Sigmoid colon (tissue), 7 donors: ENCODE results near the gene CD99L2. TPM values are rescaled to one million over a fixed set of nuclear protein-coding genes. Genes with fewer than 3 reads are reported as not detected.

Source experiments
- DNase-seq: peaks from one replicate; pipeline ENCODE4 v3.0.0-alpha.2; 2019
- H3K27ac ChIP-seq, 4 donors: fragments of 200-600 bp; sonication (generic); one replicate each; pipeline ENCODE4 v1.5.1; 2016 to 2019; ENCODE audit warnings: mild to moderate bottlenecking in 1 of 4
- H3K27me3 ChIP-seq, 3 donors: fragments of 200-600 bp; sonication (generic); one replicate each; pipeline ENCODE4 v1.5.1; 2019; ENCODE audit warnings: mild to moderate bottlenecking in 1 of 3
- H3K36me3 ChIP-seq, 4 donors: fragments of 200-600 bp; sonication (generic); one replicate each; pipeline ENCODE4 v1.5.1; 2016 to 2019
- H3K4me1 ChIP-seq, 4 donors: fragments of 200-600 bp; sonication (generic); one replicate each; pipeline ENCODE4 v1.5.1; 2017 to 2019
- H3K4me3 ChIP-seq, 4 donors: fragments of 200-600 bp; sonication (generic); one replicate each; pipeline ENCODE4 v1.5.1; 2017 to 2019; ENCODE audit warnings: mild to moderate bottlenecking in 2 of 4, moderate library complexity in 1 of 4
- H3K9me3 ChIP-seq, 4 donors: fragments of 200-600 bp in 3 of 4; sonication (generic) in 3 of 4; one replicate each; pipeline versions ENCODE4 v1.5.1 to v1.6.1; 2013 to 2019
- EP300 ChIP-seq, 4 donors: sonication (generic); formaldehyde crosslinking; IDR thresholded peaks; one replicate each; pipeline ENCODE4 v1.6.1; 2017; ENCODE audit warnings: antibody characterized with exemption in 4 of 4
- POLR2A ChIP-seq, 2 donors: fragments of 450-650 bp; IDR thresholded peaks; one replicate each; pipeline ENCODE4 v1.6.1; 2016; ENCODE audit warnings: antibody characterized with exemption in 2 of 2, mild to moderate bottlenecking in 2 of 2, moderate library complexity in 2 of 2
- POLR2AphosphoS5 ChIP-seq, 4 donors: sonication (generic); formaldehyde crosslinking; IDR thresholded peaks; one replicate each; pipeline ENCODE4 v1.6.1; 2017; ENCODE audit warnings: antibody characterized with exemption in 4 of 4
- WGBS, 2 donors: extraction: QIAGEN DNeasy Blood & Tissue Kit; methylation state at CpG; one replicate each; pipeline ENCODE4 v1.1.7; 2013; 5-methylcytosine and 5-hydroxymethylcytosine counted together
- intact Hi-C: fragments of 100-400 bp; cut with DNase I; formaldehyde crosslinking; loops from one replicate; pipeline ENCODE4 v1.15.1; 2023
- polyA plus RNA-seq, 3 donors: library from polyadenylated mRNA; stranded (reverse); fragments of 200-250 nt; gene quantifications; one replicate each; pipeline ENCODE4 v1.2.3, GENCODE V29; 2013
- total RNA-seq, 4 donors: library from RNA; depleted of rRNA; stranded (reverse); fragments of >200 nt; gene quantifications; one replicate each; pipeline ENCODE4 v1.1.0, GENCODE V29; 2016
- TF ChIP-seq, protein P1 (sequence below), 4 experiments: fragments of 450-650 bp in 3 of 4; fragments of 200-600 bp in 1 of 4; IDR thresholded peaks; one replicate each; pipeline ENCODE4 v1.5.1; 2016 to 2019; ENCODE audit warnings: antibody characterized with exemption in 4 of 4, mild to moderate bottlenecking in 3 of 4, moderate library complexity in 2 of 4
- donor health status: healthy with polysubstance abuse.
- donor health status: Bipolar disorder and iron deficiency.
- donor health status: healthy.

The CD99L2 gene
- total and polyA plus RNA-seq, 7 donors: 4.8 to 62.6 (median 55.8) TPM

DNA sequence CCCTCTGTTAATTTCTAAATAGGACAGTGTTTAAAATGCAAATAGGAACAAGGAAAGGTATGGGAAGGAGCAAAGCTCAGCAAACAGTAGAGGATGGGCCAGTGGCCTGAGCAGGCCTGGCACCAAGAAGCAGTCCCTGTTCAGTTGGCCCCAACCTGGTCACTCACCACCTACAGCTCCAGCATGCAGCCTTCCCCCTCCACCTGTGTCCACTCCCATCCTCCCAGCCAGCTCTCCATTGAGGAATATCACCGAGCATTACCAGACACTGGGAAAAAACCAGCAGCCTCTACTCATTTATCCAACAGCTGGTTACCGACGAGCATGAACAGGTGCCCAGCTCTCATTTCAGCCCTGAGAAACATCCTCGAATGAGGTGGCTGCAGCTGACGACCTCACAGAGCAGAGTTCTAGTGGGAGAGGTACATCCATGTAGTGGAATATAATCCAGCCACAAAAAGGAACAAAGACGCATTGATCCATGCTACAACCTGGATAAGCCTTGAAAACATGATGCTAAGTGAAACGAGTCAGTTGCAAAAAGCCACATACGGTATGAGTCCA is 25.6 kb downstream of the CD99L2 start:
- no peak for TF ChIP-seq EP300 (IDR thresholded peaks at IDR 0.05)
- no peak for TF ChIP-seq POLR2A (IDR thresholded peaks at IDR 0.05)
- TF ChIP-seq POLR2AphosphoS5 (IDR thresholded peaks at IDR 0.05): no peak
- TF ChIP-seq, protein P1, sequence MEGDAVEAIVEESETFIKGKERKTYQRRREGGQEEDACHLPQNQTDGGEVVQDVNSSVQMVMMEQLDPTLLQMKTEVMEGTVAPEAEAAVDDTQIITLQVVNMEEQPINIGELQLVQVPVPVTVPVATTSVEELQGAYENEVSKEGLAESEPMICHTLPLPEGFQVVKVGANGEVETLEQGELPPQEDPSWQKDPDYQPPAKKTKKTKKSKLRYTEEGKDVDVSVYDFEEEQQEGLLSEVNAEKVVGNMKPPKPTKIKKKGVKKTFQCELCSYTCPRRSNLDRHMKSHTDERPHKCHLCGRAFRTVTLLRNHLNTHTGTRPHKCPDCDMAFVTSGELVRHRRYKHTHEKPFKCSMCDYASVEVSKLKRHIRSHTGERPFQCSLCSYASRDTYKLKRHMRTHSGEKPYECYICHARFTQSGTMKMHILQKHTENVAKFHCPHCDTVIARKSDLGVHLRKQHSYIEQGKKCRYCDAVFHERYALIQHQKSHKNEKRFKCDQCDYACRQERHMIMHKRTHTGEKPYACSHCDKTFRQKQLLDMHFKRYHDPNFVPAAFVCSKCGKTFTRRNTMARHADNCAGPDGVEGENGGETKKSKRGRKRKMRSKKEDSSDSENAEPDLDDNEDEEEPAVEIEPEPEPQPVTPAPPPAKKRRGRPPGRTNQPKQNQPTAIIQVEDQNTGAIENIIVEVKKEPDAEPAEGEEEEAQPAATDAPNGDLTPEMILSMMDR (IDR thresholded peaks at IDR 0.05): no peak
- H3K36me3 ChIP-seq: no peaks in the 10 kb centered on the region
- H3K4me3 ChIP-seq: no peak overlapping the region
- H3K4me1 ChIP-seq: peaks cover 0 to 51% (median 33%) of the 10 kb centered on the region in 4 donors
- 93 to 94% methylated on average over 8 of the region's 8 CpGs for WGBS, 2 donors
- peak overlapping the region in 3 of 4 donors; percentile 22 to 63 (median 56) for H3K27ac ChIP-seq
- intact Hi-C loops: no loop called here
- no peaks in the 10 kb centered on the region for H3K27me3 ChIP-seq
- DNase-seq: no peak
- H3K9me3 ChIP-seq: no peaks in the 10 kb centered on the region

DNA sequence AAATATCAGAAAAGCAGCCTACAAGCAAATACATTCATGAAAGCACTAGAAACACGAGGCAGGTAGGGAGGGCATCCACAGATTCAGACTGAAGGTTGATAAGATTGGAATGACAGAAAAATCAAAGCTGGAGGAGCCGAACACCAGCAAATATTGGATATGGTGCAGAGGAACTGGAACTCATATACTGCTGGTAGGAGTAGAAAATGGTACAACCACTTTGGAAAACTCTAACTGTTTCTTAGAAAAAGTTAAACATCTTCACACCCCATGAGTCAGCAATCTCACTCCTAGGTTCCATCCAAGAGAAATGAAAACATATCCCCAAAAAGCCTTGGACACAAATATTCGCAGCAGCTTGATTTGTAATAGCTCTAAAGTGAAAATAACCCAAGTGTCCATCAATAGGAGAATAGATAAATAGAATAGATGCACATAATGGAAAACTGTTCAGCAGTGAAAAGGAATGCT is 27.1 kb downstream of the CD99L2 start:
- no peaks in the 10 kb centered on the region for H3K36me3 ChIP-seq
- no peaks in the 10 kb centered on the region for H3K9me3 ChIP-seq
- DNase-seq: no peak
- H3K27ac ChIP-seq: peak overlapping the region; percentile 24 to 63 (median 56)
- H3K4me1 ChIP-seq: peaks cover 0 to 51% (median 33%) of the 10 kb centered on the region in 4 donors
- intact Hi-C loops: no loop called here
- WGBS, 2 donors: 86 to 92% methylated on average over 3 of the region's 3 CpGs
- TF ChIP-seq POLR2AphosphoS5 (IDR thresholded peaks at IDR 0.05) (no peak), POLR2A (IDR thresholded peaks at IDR 0.05) (no peak), EP300 (IDR thresholded peaks at IDR 0.05) (no peak)
- TF ChIP-seq, protein P1 (IDR thresholded peaks at IDR 0.05): no peak
- H3K27me3 ChIP-seq: no peaks in the 10 kb centered on the region
- H3K4me3 ChIP-seq: no peak overlapping the region

DNA sequence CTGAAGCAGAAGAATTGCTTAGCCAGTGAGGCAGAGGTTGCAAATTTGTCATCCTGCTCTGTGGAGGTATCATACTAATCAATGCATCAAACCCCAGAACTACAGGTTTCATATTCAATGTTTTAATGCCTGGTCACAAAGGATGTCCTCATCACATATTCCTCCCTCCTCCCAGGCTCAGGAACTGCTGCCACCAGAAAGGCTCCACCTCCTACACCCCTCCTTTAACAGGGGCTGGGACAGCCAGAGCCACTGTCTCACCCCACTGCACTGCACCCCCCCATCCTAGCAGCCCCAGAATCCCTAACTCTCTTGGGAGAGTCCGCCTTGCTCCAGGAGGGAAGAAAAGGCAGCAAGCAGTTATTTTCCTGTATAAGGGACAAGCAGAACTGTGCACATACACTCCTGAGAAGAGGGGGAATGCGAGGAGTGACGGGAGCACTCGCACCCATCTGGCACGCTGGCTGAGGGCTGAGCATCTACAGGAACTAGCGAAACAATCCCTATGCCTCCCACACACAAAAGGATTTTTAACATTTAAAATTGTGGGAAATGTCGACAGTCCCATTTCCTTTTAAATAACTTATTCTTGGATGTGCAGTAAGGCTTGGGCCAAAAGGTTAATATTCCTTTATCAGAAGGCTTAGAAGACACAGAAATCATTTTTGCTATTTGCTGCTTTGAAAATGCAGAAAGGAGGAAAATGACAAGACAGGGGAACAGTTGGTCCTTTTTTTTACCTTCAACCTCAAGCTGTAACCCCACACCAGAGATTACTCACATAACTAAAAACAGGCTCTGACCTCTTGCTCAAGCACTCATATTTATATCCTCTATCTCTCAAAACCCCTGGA is 27.8 kb downstream of the CD99L2 start:
- no peak for DNase-seq
- no peaks in the 10 kb centered on the region for H3K36me3 ChIP-seq
- H3K4me3 ChIP-seq: no peak overlapping the region
- intact Hi-C loops: no loop called here
- WGBS, 2 donors: 94% methylated on average over 7 of the region's 7 CpGs
- H3K9me3 ChIP-seq: no peaks in the 10 kb centered on the region
- no peak for TF ChIP-seq POLR2AphosphoS5 (IDR thresholded peaks at IDR 0.05)
- TF ChIP-seq, protein P1 (IDR thresholded peaks at IDR 0.05): no peak
- no peaks in the 10 kb centered on the region for H3K27me3 ChIP-seq
- H3K27ac ChIP-seq: peak overlapping the region; percentile 24 to 63 (median 56)
- H3K4me1 ChIP-seq: peaks cover 0 to 51% (median 33%) of the 10 kb centered on the region in 4 donors

DNA sequence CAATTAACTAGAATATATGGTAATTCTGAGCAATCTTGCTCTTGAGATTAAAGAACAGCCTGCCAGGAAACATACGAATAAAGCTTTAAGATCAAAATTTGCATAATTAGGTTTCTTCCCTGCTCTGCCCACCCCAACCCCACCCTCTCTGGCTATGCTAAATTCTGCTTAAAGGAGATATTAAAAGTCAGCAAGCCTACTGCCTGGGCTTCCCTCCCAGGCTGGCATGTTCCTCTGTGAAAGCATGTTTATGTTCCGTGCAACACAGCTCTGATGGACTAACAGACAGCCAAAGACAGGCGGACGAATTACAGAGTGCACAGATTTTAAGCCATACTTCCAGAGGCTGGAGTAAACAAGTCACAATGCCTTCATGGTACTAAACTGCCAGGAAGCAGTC is 28.4 kb downstream of the CD99L2 start:
- 71 to 74% methylated on average over 4 of the region's 4 CpGs for WGBS, 2 donors
- H3K9me3 ChIP-seq: no peaks in the 10 kb centered on the region
- H3K4me3 ChIP-seq: no peak overlapping the region
- no peaks in the 10 kb centered on the region for H3K36me3 ChIP-seq
- H3K27me3 ChIP-seq: no peaks in the 10 kb centered on the region
- peaks cover 0 to 51% (median 33%) of the 10 kb centered on the region in 4 donors for H3K4me1 ChIP-seq
- TF ChIP-seq POLR2A (IDR thresholded peaks at IDR 0.05) (no peak), EP300 (IDR thresholded peaks at IDR 0.05) (no peak), POLR2AphosphoS5 (IDR thresholded peaks at IDR 0.05) (no peak)
- TF ChIP-seq, protein P1 (IDR thresholded peaks at IDR 0.05): no peak
- peak overlapping the region; percentile 17 to 63 (median 56) for H3K27ac ChIP-seq
- intact Hi-C loops: no loop called here
- no peak for DNase-seq
